Measurements from ENCODE around the gene CLK3. TPM values are rescaled to one million over a fixed set of nuclear protein-coding genes. Genes with fewer than 3 reads are reported as not detected.

CLK3 gene
- total and polyA plus RNA-seq, 2 of the 13 experiments (the other 11 are each of a cell fraction or from before 2014, with no cell fraction given), result 41.5 to 82.0 TPM

GRCh38 chr15:74614744-74615507 is 710 bp upstream of the CLK3 start (continued):
- TF ChIP-seq ZNF292 (CRISPR knock-in tag; IDR thresholded peaks at IDR 0.05; ENCODE audit: borderline replicate concordance, low read depth), result 0 out of 2 replicates have a peak, but pooled peaks have one; percentile 46
- TF ChIP-seq CREBL2 (CRISPR knock-in tag; IDR thresholded peaks at IDR 0.05; ENCODE audit: borderline replicate concordance), result no peak
- peak; percentile 31; the same call in 1 of the 2 replicates for TF ChIP-seq ZBTB46 (CRISPR knock-in tag; IDR thresholded peaks at IDR 0.05; ENCODE audit: borderline replicate concordance)
- TF ChIP-seq PAXIP1 (CRISPR knock-in tag; conservative IDR thresholded peaks at IDR 0.05), result no peak
- peak; percentile 39; the same call in 1 of the 2 replicates for TF ChIP-seq ZNF609 (CRISPR knock-in tag; IDR thresholded peaks at IDR 0.05; ENCODE audit: borderline replicate concordance)
